ENCODE data around the gene PITPNC1.
A peak's percentile ranks its signal among the peaks of the same experiment; 100 is the strongest.
"Not testable (repeated sequence)": the region's sequence is repeated elsewhere in the genome, so short reads cannot be mapped to it uniquely, and the experiment has no call there.

Gene PITPNC1

GRCh38 chr17:67636312-67636711 lies 259.2 kb downstream of the PITPNC1 start:
- no peak overlapping the region for H3K4me3 ChIP-seq (ENCODE audit: low read depth, low read length)
- no peaks in the 10 kb centered on the region for H3K79me2 ChIP-seq (ENCODE audit: control insufficient read depth, insufficient read depth, low read length, unreplicated experiment)
- H3K36me3 ChIP-seq (ENCODE audit: insufficient read depth, low read length), result no peaks in the 10 kb centered on the region
- no peak overlapping the region for H2AFZ ChIP-seq (ENCODE audit: low read length, unreplicated experiment)
- peaks cover 12% of the 10 kb centered on the region for H3K4me1 ChIP-seq (ENCODE audit: control insufficient read depth, insufficient read depth, low read length, unreplicated experiment)
- no peaks in the 10 kb centered on the region for H3K27me3 ChIP-seq (ENCODE audit: insufficient read depth, low read length)
- H3K27ac ChIP-seq (ENCODE audit: low read depth, low read length), result no peak overlapping the region

GRCh38 chr17:67636834-67637520 lies 259.9 kb downstream of the PITPNC1 start:
- Histone ChIP-seq H3K4me3 (ENCODE audit: low read depth, low read length) (no peak overlapping the region), H3K4me1 (ENCODE audit: control insufficient read depth, insufficient read depth, low read length, unreplicated experiment) (peaks cover 12% of the 10 kb centered on the region), H3K36me3 (ENCODE audit: insufficient read depth, low read length) (no peaks in the 10 kb centered on the region), H2AFZ (ENCODE audit: low read length, unreplicated experiment) (no peak overlapping the region), H3K79me2 (ENCODE audit: control insufficient read depth, insufficient read depth, low read length, unreplicated experiment) (no peaks in the 10 kb centered on the region), H3K27me3 (ENCODE audit: insufficient read depth, low read length) (no peaks in the 10 kb centered on the region), H3K27ac (ENCODE audit: low read depth, low read length) (no peak overlapping the region)

- peaks cover 12% of the 10 kb centered on the region for H3K4me1 ChIP-seq (ENCODE audit: control insufficient read depth, insufficient read depth, low read length, unreplicated experiment)
- H2AFZ ChIP-seq (ENCODE audit: low read length, unreplicated experiment), result no peak overlapping the region
- H3K27ac ChIP-seq (ENCODE audit: low read depth, low read length), result no peak overlapping the region
- no peaks in the 10 kb centered on the region for H3K79me2 ChIP-seq (ENCODE audit: control insufficient read depth, insufficient read depth, low read length, unreplicated experiment)
- no peaks in the 10 kb centered on the region for H3K27me3 ChIP-seq (ENCODE audit: insufficient read depth, low read length)
- no peak overlapping the region for H3K4me3 ChIP-seq (ENCODE audit: low read depth, low read length)
- no peaks in the 10 kb centered on the region for H3K36me3 ChIP-seq (ENCODE audit: insufficient read depth, low read length)
Observed at GRCh38 chr17:67637901-67638641, 261.0 kb downstream of the PITPNC1 start.

DNA sequence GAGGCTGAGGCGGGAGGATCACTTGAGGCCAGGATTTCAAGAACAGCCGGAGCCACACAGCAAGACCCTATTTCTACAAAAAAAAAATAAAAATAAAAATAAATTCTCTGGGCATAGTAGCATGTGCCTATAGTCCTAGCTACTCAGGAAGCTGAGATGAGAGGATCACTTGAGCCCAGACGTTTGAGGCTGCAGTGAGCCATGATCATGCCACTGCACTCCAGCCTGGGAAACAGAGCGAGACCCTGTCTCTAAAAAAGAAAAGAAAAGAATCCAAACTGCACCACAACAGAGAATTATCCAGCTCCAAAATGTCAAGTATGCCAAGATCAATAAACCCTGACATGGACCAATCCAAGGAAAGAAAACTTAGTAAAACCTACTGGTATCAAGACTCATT lies 261.8 kb downstream of the PITPNC1 start:
- H2AFZ ChIP-seq (ENCODE audit: low read length, unreplicated experiment), result no peak overlapping the region
- no peaks in the 10 kb centered on the region for H3K36me3 ChIP-seq (ENCODE audit: insufficient read depth, low read length)
- H3K27ac ChIP-seq (ENCODE audit: low read depth, low read length), result 0 out of 2 replicates have a peak overlapping the region, but pooled peaks have one; percentile 46
- no peaks in the 10 kb centered on the region for H3K79me2 ChIP-seq (ENCODE audit: control insufficient read depth, insufficient read depth, low read length, unreplicated experiment)
- H3K4me3 ChIP-seq (ENCODE audit: low read depth, low read length), result no peak overlapping the region
- peaks cover 8% of the 10 kb centered on the region for H3K4me1 ChIP-seq (ENCODE audit: control insufficient read depth, insufficient read depth, low read length, unreplicated experiment)
- H3K27me3 ChIP-seq (ENCODE audit: insufficient read depth, low read length), result no peaks in the 10 kb centered on the region

DNA sequence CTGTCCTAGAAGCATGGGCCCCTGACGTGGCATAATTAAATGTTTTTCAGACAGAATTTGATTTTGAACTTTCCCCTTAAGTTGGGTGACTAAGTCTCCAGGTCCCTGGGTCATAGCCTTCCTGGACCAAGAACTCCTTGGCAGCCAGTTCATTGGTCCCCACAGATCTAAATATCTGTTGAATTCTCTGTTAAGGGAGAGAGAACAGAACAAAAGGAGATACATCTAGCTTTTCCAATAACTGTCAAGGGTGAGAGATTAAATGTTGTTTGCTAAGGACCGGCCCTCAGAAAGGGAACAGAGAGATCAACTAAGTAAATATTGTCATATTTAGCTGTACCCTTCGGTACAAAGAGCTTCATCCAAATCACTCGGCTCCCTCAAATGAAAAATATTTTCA lies 262.5 kb downstream of the PITPNC1 start:
- Histone ChIP-seq H3K27ac (ENCODE audit: low read depth, low read length) (peak overlapping the region; percentile 46; the same call in 1 of the 2 replicates), H3K79me2 (ENCODE audit: control insufficient read depth, insufficient read depth, low read length, unreplicated experiment) (no peaks in the 10 kb centered on the region), H2AFZ (ENCODE audit: low read length, unreplicated experiment) (no peak overlapping the region), H3K4me1 (ENCODE audit: control insufficient read depth, insufficient read depth, low read length, unreplicated experiment) (peaks cover 8% of the 10 kb centered on the region), H3K27me3 (ENCODE audit: insufficient read depth, low read length) (no peaks in the 10 kb centered on the region), H3K4me3 (ENCODE audit: low read depth, low read length) (no peak overlapping the region), H3K36me3 (ENCODE audit: insufficient read depth, low read length) (no peaks in the 10 kb centered on the region)

- peaks cover 8% of the 10 kb centered on the region for H3K4me1 ChIP-seq (ENCODE audit: control insufficient read depth, insufficient read depth, low read length, unreplicated experiment)
- H3K36me3 ChIP-seq (ENCODE audit: insufficient read depth, low read length), result no peaks in the 10 kb centered on the region
- H3K27ac ChIP-seq (ENCODE audit: low read depth, low read length), result peak overlapping the region; percentile 46; the same call in 1 of the 2 replicates
- H3K27me3 ChIP-seq (ENCODE audit: insufficient read depth, low read length), result no peaks in the 10 kb centered on the region
- H3K4me3 ChIP-seq (ENCODE audit: low read depth, low read length), result no peak overlapping the region
- no peaks in the 10 kb centered on the region for H3K79me2 ChIP-seq (ENCODE audit: control insufficient read depth, insufficient read depth, low read length, unreplicated experiment)
- H2AFZ ChIP-seq (ENCODE audit: low read length, unreplicated experiment), result no peak overlapping the region
Observed at GRCh38 chr17:67639979-67640378, 262.9 kb downstream of the PITPNC1 start.

GRCh38 chr17:67642488-67642887 lies 265.4 kb downstream of the PITPNC1 start:
- no peaks in the 10 kb centered on the region for H3K27me3 ChIP-seq (ENCODE audit: insufficient read depth, low read length)
- H3K27ac ChIP-seq (ENCODE audit: low read depth, low read length), result no peak overlapping the region

GRCh38 chr17:67644061-67644460 lies 267.0 kb downstream of the PITPNC1 start:
- Histone ChIP-seq H3K4me3 (ENCODE audit: low read depth, low read length) (no peak overlapping the region), H2AFZ (ENCODE audit: low read length, unreplicated experiment) (no peak overlapping the region), H3K36me3 (ENCODE audit: insufficient read depth, low read length) (no peaks in the 10 kb centered on the region), H3K27me3 (ENCODE audit: insufficient read depth, low read length) (no peaks in the 10 kb centered on the region), H3K79me2 (ENCODE audit: control insufficient read depth, insufficient read depth, low read length, unreplicated experiment) (no peaks in the 10 kb centered on the region), H3K27ac (ENCODE audit: low read depth, low read length) (no peak overlapping the region), H3K4me1 (ENCODE audit: control insufficient read depth, insufficient read depth, low read length, unreplicated experiment) (peaks cover 7% of the 10 kb centered on the region)

More at GRCh38 chr17:67642488-67642887, 265.4 kb downstream of the PITPNC1 start:
- H3K4me3 ChIP-seq (ENCODE audit: low read depth, low read length), result no peak overlapping the region
- H3K36me3 ChIP-seq (ENCODE audit: insufficient read depth, low read length), result no peaks in the 10 kb centered on the region
- H2AFZ ChIP-seq (ENCODE audit: low read length, unreplicated experiment), result no peak overlapping the region
- no peaks in the 10 kb centered on the region for H3K79me2 ChIP-seq (ENCODE audit: control insufficient read depth, insufficient read depth, low read length, unreplicated experiment)
- peaks cover 8% of the 10 kb centered on the region for H3K4me1 ChIP-seq (ENCODE audit: control insufficient read depth, insufficient read depth, low read length, unreplicated experiment)

DNA sequence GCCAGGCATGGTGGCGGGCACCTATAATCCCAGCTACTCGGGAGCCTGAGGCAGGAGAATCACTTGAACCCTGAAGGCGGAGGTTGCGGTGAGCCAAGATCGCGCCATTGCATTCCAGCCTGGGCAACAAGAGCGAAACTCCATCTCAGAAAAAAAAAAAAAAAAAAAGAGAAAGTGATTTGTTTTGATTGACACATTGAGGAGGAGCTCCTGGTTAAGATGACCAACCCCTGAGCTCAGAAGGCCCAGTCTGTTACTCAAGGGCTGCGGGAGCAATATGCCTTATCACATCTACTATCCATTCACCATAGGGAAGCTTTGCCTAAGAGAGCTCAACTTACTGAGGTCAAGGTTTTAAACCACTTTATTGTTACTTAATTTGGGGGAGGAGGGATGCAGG lies 268.1 kb downstream of the PITPNC1 start:
- not testable (repeated sequence) for H3K27me3 ChIP-seq (ENCODE audit: insufficient read depth, low read length); H3K79me2 ChIP-seq (ENCODE audit: control insufficient read depth, insufficient read depth, low read length, unreplicated experiment); H3K4me3 ChIP-seq (ENCODE audit: low read depth, low read length); H3K27ac ChIP-seq (ENCODE audit: low read depth, low read length); H3K36me3 ChIP-seq (ENCODE audit: insufficient read depth, low read length); H2AFZ ChIP-seq (ENCODE audit: low read length, unreplicated experiment); H3K4me1 ChIP-seq (ENCODE audit: control insufficient read depth, insufficient read depth, low read length, unreplicated experiment)

GRCh38 chr17:67646472-67646871 lies 269.4 kb downstream of the PITPNC1 start:
- H3K4me1 ChIP-seq (ENCODE audit: control insufficient read depth, insufficient read depth, low read length, unreplicated experiment), result no peaks in the 10 kb centered on the region
- H3K27ac ChIP-seq (ENCODE audit: low read depth, low read length), result no peak overlapping the region
- no peaks in the 10 kb centered on the region for H3K27me3 ChIP-seq (ENCODE audit: insufficient read depth, low read length)
- no peaks in the 10 kb centered on the region for H3K36me3 ChIP-seq (ENCODE audit: insufficient read depth, low read length)
- H2AFZ ChIP-seq (ENCODE audit: low read length, unreplicated experiment), result no peak overlapping the region
- H3K4me3 ChIP-seq (ENCODE audit: low read depth, low read length), result no peak overlapping the region
- no peaks in the 10 kb centered on the region for H3K79me2 ChIP-seq (ENCODE audit: control insufficient read depth, insufficient read depth, low read length, unreplicated experiment)

GRCh38 chr17:67647482-67647881 lies 270.4 kb downstream of the PITPNC1 start:
- Histone ChIP-seq H3K36me3 (ENCODE audit: insufficient read depth, low read length) (no peaks in the 10 kb centered on the region), H3K27me3 (ENCODE audit: insufficient read depth, low read length) (no peaks in the 10 kb centered on the region), H3K79me2 (ENCODE audit: control insufficient read depth, insufficient read depth, low read length, unreplicated experiment) (no peaks in the 10 kb centered on the region), H3K4me1 (ENCODE audit: control insufficient read depth, insufficient read depth, low read length, unreplicated experiment) (no peaks in the 10 kb centered on the region), H3K27ac (ENCODE audit: low read depth, low read length) (no peak overlapping the region), H2AFZ (ENCODE audit: low read length, unreplicated experiment) (no peak overlapping the region), H3K4me3 (ENCODE audit: low read depth, low read length) (no peak overlapping the region)

Measured in ACC112 (cell line).